ENCODE results near the gene CSF3R. TPM values are rescaled to one million over a fixed set of nuclear protein-coding genes. Genes with fewer than 3 reads are reported as not detected.

CSF3R gene
- total RNA-seq, 1 donor from 2014 or later: 3.8 TPM

DNA sequence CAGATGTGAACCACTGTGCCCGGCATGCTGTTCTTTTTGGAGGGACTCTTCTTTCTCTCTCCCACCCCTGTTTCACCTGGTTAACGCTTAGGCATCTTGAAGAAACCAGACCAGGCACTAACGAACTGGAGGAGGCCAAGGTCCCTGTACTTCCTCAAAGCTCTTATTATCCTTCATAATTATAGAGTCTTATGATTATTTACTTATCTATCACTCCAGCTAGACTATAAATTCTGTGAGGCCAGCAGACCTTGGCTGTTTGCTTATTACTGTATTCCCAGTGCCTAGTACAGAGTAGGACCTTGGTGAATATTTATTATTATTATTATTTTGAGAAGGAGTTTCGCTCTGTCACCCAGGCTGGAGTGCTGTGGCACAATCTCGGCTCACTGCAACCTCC, 5.8 kb downstream of the CSF3R start:
- H3K36me3 ChIP-seq: no peaks in the 10 kb centered on the region
- H3K27ac ChIP-seq (replicated peaks): no peak overlapping the region
- DNase-seq: no peak
- TF ChIP-seq, protein P1, sequence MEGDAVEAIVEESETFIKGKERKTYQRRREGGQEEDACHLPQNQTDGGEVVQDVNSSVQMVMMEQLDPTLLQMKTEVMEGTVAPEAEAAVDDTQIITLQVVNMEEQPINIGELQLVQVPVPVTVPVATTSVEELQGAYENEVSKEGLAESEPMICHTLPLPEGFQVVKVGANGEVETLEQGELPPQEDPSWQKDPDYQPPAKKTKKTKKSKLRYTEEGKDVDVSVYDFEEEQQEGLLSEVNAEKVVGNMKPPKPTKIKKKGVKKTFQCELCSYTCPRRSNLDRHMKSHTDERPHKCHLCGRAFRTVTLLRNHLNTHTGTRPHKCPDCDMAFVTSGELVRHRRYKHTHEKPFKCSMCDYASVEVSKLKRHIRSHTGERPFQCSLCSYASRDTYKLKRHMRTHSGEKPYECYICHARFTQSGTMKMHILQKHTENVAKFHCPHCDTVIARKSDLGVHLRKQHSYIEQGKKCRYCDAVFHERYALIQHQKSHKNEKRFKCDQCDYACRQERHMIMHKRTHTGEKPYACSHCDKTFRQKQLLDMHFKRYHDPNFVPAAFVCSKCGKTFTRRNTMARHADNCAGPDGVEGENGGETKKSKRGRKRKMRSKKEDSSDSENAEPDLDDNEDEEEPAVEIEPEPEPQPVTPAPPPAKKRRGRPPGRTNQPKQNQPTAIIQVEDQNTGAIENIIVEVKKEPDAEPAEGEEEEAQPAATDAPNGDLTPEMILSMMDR (IDR thresholded peaks at IDR 0.05; ENCODE audit: borderline replicate concordance): no peak
- intact Hi-C loops (cut with micrococcal nuclease): no loop called here
- no peaks in the 10 kb centered on the region for H3K9me3 ChIP-seq (replicated peaks)
- H3K27me3 ChIP-seq (ENCODE audit: low read depth): peaks cover 46% of the 10 kb centered on the region
- peaks cover 7% of the 10 kb centered on the region for H3K4me1 ChIP-seq
- H3K4me3 ChIP-seq: no peak overlapping the region

DNA sequence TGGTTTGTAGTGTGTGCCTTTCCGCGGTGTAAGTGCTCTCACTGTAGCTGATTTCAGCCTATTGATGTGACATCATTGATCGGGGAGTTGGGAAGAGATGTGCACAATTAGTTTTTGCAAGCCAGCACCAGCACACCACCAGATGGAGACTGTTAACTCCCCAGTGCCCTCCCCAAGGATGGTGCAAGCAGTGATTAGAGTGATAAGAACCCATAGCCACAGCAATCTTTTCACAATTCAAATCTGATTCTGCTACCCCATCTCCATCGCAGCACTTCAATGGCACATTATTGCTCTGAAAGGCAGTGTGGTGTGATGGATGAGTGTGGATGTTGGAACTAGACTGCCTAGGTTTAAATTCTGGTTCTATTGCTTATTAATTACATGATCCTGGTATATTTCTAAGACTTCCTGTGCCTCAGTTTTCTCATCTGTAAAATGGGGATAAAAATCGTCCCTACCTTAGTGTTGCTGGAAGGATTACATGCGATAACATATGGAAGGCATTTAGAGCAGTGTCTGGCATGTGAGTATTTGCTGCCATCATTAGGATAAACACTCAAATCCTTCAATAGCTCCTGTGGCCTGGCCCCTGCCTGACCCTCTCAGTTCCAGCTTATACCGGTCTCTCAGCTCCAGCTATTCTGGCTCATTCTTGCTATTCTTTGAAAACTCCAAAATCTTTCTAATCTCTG, 6.7 kb downstream of the CSF3R start:
- TF ChIP-seq, protein P1 (IDR thresholded peaks at IDR 0.05; ENCODE audit: borderline replicate concordance): no peak
- Histone ChIP-seq H3K36me3 (no peaks in the 10 kb centered on the region), H3K27me3 (ENCODE audit: low read depth) (peaks cover 46% of the 10 kb centered on the region), H3K9me3 (replicated peaks) (no peaks in the 10 kb centered on the region), H3K4me3 (no peak overlapping the region), H3K4me1 (no peaks in the 10 kb centered on the region), H3K27ac (replicated peaks) (no peak overlapping the region)
- no peak for DNase-seq
- intact Hi-C loops (cut with micrococcal nuclease): no loop called here

DNA sequence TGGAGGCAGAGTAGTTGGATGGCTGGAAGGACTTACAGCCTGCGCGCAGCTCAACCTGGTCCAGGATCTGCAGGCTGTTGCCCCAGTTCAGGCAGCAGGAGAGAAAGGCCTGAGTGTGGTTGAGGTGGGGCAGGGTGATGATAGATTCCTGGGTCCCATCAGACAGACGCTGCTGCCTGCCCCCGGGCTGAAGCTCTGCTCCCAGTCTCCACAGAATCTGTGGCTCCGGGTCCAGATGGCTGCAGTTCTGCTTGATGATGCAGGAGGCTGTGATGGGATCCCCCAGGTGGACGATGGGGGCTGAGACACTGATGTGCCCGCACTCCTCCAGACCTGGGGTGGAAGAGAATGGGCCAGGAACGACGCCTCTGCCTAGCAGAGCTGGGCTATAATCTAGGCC, 7.4 kb downstream of the CSF3R start:
- DNase-seq: no peak
- peaks cover 45% of the 10 kb centered on the region for H3K27me3 ChIP-seq (ENCODE audit: low read depth)
- H3K36me3 ChIP-seq: no peaks in the 10 kb centered on the region
- intact Hi-C loops (cut with micrococcal nuclease): no loop called here
- TF ChIP-seq, protein P1 (IDR thresholded peaks at IDR 0.05; ENCODE audit: borderline replicate concordance): no peak
- H3K9me3 ChIP-seq (replicated peaks): no peaks in the 10 kb centered on the region
- H3K27ac ChIP-seq (replicated peaks): no peak overlapping the region
- H3K4me3 ChIP-seq: no peak overlapping the region
- no peaks in the 10 kb centered on the region for H3K4me1 ChIP-seq

DNA sequence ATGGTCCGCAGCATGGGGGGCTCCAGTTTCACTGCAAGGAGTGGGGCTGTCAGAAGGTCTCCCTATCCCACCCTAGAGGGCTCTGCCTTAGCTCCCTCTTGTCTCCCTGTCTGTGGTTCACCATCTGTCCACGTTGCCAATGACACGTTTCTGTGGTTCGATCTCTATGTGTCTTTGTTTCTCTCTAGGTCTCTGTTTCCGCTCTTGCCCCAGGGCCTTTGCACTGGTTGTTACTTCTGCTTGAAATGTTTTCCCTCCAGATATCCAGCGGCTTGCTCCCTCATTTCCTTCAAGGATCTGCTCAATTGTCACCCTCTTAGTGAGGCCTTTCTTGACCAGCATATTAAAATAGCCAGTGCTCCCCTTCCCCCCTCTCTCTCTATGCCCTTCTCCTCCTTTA, 10.1 kb downstream of the CSF3R start:
- H3K36me3 ChIP-seq: no peaks in the 10 kb centered on the region
- peaks cover 25% of the 10 kb centered on the region for H3K27me3 ChIP-seq (ENCODE audit: low read depth)
- no peak overlapping the region for H3K4me3 ChIP-seq
- H3K9me3 ChIP-seq (replicated peaks): no peaks in the 10 kb centered on the region
- intact Hi-C loops (cut with micrococcal nuclease): no loop called here
- TF ChIP-seq, protein P1 (IDR thresholded peaks at IDR 0.05; ENCODE audit: borderline replicate concordance): no peak
- H3K27ac ChIP-seq (replicated peaks): no peak overlapping the region
- H3K4me1 ChIP-seq: no peaks in the 10 kb centered on the region
- no peak for DNase-seq

DNA sequence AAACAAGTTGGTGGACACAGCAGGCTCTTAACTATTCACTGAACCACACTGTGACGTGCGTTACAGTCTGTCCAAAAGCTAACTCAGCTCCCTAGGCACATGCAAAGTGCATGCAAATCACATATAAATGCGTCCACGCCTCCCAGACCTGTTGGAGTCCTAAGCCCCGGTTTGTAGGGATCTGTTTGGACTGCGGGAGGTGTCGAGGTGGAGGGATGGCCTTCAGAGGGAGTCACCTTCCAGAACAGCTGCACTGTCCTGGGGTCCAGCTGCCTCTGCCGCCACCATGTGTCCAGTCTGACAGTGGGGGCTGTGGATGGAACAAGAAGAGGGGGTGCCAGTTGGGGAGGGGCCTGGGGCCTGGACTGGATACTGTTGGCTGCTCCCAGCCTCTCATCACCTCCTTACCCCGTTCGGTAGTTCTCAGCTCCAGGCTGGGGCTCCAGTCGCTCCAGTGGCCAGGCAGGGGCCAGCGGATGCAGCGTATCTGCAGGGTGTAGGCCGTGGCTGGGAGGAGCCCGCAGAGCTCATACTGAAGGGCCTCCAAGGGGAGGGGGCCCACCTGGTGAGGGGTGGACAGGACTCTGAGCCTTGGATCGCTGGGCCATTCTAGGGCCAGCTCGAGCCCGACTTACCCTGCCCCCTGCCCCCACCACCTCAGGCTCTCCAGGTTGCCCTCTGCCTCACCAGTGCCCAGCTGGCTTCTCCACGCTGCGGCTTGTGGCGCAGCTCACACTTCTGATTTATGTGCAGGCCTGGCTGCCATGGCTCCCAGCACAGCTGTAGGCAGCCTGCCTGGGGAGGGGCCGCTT, 10.7 kb downstream of the CSF3R start:
- no peaks in the 10 kb centered on the region for H3K36me3 ChIP-seq
- no peaks in the 10 kb centered on the region for H3K9me3 ChIP-seq (replicated peaks)
- H3K27me3 ChIP-seq (ENCODE audit: low read depth): peaks cover 19% of the 10 kb centered on the region
- H3K4me3 ChIP-seq: no peak overlapping the region
- H3K27ac ChIP-seq (replicated peaks): no peak overlapping the region
- DNase-seq: no peak
- intact Hi-C loops (cut with micrococcal nuclease): no loop called here
- TF ChIP-seq, protein P1 (IDR thresholded peaks at IDR 0.05; ENCODE audit: borderline replicate concordance): no peak
- H3K4me1 ChIP-seq: no peaks in the 10 kb centered on the region

All from left ventricle myocardium inferior (tissue), 1 donor.